SK-N-SH treated with all-trans-retinoic acid at 6 μM for 48 hours (cell line): ENCODE data around the gene CLDN20.

Source experiments
- ZC3H10 ChIP-seq: fragments of 250-450 bp; sonication (Bioruptor Pico); IDR thresholded peaks from 2 replicates; pipeline ENCODE4 v1.5.1; 2021; ENCODE audit warnings: mild to moderate bottlenecking, moderate library complexity
- ZFP3 ChIP-seq: fragments of 250-450 bp; sonication (Bioruptor Pico); IDR thresholded peaks from 2 replicates; pipeline ENCODE4 v1.5.0; 2020; ENCODE audit warnings: mild to moderate bottlenecking, moderate library complexity
- ZNF70 ChIP-seq: fragments of 450-650 bp; formaldehyde crosslinking; IDR thresholded peaks from 2 replicates; pipeline ENCODE4 v1.5.0; 2020; ENCODE audit warnings: mild to moderate bottlenecking, moderate library complexity
- TF ChIP-seq, protein P1 (sequence below): fragments of 250-450 bp; sonication (Bioruptor Pico); IDR thresholded peaks from 2 replicates; pipeline ENCODE4 v1.8.0; 2020; ENCODE audit warnings: mild to moderate bottlenecking, moderate library complexity, borderline replicate concordance

DNA sequence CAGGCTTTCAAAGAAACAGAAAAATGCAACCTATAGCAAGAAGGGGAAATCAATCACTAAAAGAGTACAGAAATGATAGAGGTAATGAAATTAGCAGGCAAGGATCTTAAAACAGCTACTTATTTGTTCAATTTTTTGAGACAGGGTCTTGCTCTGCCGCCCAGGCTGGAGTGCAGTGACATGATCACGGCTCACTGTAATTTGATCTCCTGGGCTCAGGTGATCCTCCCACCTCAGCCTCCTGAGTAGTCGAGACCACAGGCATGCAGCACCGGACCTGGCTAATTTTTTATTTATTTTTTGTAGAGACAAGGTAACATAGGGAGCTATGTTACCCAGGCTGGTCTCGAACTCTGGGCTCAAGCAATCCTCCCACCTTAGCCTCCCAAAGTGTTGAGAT is 28.9 kb downstream of the CLDN20 start:
- TF ChIP-seq ZC3H10 (CRISPR knock-in tag), result no peak
- TF ChIP-seq ZNF70 (CRISPR knock-in tag), result no peak
- TF ChIP-seq ZFP3 (CRISPR knock-in tag), result no peak
- TF ChIP-seq, protein P1, sequence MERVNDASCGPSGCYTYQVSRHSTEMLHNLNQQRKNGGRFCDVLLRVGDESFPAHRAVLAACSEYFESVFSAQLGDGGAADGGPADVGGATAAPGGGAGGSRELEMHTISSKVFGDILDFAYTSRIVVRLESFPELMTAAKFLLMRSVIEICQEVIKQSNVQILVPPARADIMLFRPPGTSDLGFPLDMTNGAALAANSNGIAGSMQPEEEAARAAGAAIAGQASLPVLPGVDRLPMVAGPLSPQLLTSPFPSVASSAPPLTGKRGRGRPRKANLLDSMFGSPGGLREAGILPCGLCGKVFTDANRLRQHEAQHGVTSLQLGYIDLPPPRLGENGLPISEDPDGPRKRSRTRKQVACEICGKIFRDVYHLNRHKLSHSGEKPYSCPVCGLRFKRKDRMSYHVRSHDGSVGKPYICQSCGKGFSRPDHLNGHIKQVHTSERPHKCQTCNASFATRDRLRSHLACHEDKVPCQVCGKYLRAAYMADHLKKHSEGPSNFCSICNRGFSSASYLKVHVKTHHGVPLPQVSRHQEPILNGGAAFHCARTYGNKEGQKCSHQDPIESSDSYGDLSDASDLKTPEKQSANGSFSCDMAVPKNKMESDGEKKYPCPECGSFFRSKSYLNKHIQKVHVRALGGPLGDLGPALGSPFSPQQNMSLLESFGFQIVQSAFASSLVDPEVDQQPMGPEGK (CRISPR knock-in tag), result no peak
